Bronchial epithelial cell (primary cell): ENCODE data around the gene FCHSD1. TPM values are rescaled to one million over a fixed set of nuclear protein-coding genes. Genes with fewer than 3 reads are reported as not detected.

Experiments used
- DNase-seq: peaks from one replicate; pipeline ENCODE4 v3.0.0-alpha.2; 2010; ENCODE audit warnings: low read depth
- FAIRE-seq: peaks from 2 replicates; lab custom pipeline; 2011; peaks lifted over from hg19 to GRCh38; lab: Jason Lieb, UNC
- H3K27me3 ChIP-seq: 2 replicates; pipeline ENCODE4 v1.5.1; 2011; ENCODE audit warnings: low read length; ENCODE audit not compliant: control insufficient read depth, insufficient read depth
- H3K36me3 ChIP-seq: 2 replicates; pipeline ENCODE4 v1.5.1; 2011; ENCODE audit warnings: low read length; ENCODE audit not compliant: control insufficient read depth, insufficient read depth
- H3K4me3 ChIP-seq: 2 replicates; pipeline ENCODE4 v1.5.1; 2011; ENCODE audit warnings: mild to moderate bottlenecking, low read depth, low read length, control low read depth
- total RNA-seq: library from RNA; depleted of rRNA; stranded (reverse); fragments of >200 nt; gene quantifications from 2 replicates; pipeline ENCODE4 v1.2.1, GENCODE V29; 2014
- TF ChIP-seq, protein P1 (sequence below): IDR thresholded peaks from 2 replicates; pipeline ENCODE4 v1.5.1; 2011; ENCODE audit warnings: mild to moderate bottlenecking, moderate library complexity, low read length, control low read depth, inconsistent platforms; ENCODE audit not compliant: insufficient read depth, severe bottlenecking

FCHSD1 gene
- total RNA-seq, 1 donor from 2014 or later = 14.2 TPM

DNA sequence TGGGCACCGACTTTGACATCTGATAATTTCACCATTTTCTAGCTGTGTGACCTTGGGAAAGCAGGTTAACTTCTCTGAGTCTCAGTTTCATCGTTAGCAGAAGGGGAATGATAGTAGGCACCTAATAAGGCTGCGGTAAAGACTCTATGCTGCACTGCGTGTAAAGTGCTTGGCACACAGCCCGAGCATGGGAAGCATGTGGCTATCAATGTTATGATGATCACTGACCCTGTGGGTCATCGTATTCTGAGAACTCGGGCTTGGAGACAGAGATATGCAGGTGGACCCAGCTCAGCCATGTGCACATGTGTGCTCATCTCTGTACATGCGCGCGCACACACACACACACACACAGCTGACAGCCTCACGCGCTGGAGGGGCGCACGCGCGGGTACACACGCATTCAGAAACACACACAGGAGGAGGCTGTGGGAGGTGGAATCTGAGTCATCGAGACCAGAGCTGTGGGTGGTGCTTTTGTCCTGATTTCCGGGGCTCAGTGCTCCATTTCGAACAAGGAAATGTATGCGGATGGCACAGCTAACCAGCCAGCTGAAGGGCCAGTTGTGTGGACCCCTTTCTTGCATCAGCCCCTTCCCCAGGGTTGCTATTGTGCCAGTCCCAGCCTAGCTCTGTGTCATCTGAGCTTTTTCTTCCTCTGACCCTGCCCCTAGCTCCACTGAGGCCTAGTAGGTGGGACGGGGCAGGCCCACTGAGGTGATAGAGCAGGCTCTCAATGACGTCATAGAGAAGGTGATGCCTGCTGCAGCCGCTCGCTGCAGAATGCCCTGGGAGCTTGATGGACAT lies 41.9 kb upstream of the FCHSD1 start:
- FAIRE-seq (peak; percentile 13), DNase-seq (peak; percentile 58)
- Histone ChIP-seq H3K27me3 (peaks cover 2% of the 10 kb centered on the region), H3K36me3 (no peaks in the 10 kb centered on the region), H3K4me3 (no peak overlapping the region)
- TF ChIP-seq, protein P1, sequence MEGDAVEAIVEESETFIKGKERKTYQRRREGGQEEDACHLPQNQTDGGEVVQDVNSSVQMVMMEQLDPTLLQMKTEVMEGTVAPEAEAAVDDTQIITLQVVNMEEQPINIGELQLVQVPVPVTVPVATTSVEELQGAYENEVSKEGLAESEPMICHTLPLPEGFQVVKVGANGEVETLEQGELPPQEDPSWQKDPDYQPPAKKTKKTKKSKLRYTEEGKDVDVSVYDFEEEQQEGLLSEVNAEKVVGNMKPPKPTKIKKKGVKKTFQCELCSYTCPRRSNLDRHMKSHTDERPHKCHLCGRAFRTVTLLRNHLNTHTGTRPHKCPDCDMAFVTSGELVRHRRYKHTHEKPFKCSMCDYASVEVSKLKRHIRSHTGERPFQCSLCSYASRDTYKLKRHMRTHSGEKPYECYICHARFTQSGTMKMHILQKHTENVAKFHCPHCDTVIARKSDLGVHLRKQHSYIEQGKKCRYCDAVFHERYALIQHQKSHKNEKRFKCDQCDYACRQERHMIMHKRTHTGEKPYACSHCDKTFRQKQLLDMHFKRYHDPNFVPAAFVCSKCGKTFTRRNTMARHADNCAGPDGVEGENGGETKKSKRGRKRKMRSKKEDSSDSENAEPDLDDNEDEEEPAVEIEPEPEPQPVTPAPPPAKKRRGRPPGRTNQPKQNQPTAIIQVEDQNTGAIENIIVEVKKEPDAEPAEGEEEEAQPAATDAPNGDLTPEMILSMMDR = no peak

DNA sequence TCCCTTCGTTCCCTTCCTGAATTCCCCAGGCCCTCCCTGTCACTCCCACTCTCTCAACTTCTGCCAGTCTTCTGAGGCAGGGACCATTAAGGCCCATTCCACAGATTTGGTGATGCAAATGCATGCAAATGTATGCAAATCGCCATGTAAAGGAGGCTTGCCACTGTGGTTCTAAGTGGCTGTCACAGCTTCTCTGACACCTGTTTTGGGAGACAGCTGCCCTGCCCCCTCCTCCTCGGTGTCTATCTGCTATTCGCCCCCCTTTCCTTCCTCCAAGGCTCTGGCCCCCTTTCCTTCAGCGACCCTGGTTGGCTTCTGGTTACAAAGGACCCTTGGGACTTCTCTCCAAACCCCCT lies 41.3 kb upstream of the FCHSD1 start:
- Histone ChIP-seq H3K27me3 (peaks cover 2% of the 10 kb centered on the region), H3K4me3 (peak overlapping the region; percentile 21), H3K36me3 (no peaks in the 10 kb centered on the region)
- no peak for DNase-seq
- TF ChIP-seq, protein P1 = no peak
- FAIRE-seq = no peak

DNA sequence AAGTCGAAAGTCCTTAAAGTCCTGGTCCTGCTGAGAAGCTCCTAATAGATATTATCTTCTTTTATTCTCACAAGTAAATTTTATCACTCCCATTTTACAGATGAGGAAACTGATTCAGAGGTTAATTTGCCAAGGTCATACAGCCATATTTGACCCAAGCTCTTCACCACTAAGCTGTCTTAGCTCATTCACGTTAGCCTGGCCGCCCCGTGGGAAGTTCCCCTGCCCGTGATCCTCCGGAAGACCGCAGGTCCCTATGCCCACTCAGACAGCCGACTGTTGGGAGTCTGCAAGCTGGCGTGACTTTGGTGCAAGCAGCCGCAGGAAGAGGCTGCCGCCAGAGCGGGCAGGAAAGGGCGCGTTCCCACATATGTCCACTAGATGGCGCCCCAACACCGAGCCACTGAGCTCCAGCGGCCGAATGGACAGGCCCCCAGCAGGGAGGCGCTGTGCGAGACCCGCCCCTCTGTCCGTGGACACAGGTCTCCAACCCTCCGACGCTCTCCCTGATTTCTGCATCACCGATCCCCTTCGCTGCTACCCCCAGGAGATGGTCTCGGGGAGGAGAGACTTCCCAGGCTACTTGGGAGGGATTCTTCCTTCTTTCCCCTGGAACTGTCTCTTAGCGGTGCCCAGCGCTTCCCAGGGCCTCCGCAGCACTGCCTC lies 40.8 kb upstream of the FCHSD1 start:
- TF ChIP-seq, protein P1 = peak; percentile 99
- Histone ChIP-seq H3K36me3 (no peaks in the 10 kb centered on the region), H3K4me3 (peak overlapping the region; percentile 21), H3K27me3 (peaks cover 2% of the 10 kb centered on the region)
- FAIRE-seq (no peak), DNase-seq (peak; percentile 58)

DNA sequence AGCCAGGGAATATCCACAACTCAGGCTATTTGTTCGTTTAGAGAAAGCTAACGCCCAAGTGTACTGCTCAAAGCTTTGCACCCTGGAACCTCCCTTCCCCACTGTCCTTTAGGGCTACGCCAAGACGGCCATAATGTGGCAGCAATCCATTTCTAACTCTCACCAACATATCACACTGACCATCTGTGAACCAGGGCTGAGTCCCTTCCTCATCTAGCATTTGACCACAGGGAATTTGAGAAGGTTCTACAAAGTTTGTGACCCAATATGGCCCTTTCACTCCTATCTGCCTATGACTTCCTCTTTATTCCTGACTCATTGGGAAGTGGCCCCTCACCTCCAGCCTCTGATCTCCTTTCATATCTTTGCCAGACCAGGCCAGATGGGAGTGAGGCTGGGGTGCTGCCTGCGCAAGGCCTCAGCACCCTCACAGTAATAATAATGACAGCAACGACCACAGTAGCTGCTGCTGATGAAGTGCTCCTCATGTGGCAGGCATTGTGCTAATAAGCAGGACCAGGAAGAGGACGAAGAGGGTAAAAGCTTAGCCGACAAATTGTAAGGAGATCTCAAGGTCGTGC lies 40.2 kb upstream of the FCHSD1 start:
- Histone ChIP-seq H3K27me3 (peaks cover 2% of the 10 kb centered on the region), H3K36me3 (no peaks in the 10 kb centered on the region), H3K4me3 (no peak overlapping the region)
- DNase-seq (no peak), FAIRE-seq (no peak)
- TF ChIP-seq, protein P1 = no peak

DNA sequence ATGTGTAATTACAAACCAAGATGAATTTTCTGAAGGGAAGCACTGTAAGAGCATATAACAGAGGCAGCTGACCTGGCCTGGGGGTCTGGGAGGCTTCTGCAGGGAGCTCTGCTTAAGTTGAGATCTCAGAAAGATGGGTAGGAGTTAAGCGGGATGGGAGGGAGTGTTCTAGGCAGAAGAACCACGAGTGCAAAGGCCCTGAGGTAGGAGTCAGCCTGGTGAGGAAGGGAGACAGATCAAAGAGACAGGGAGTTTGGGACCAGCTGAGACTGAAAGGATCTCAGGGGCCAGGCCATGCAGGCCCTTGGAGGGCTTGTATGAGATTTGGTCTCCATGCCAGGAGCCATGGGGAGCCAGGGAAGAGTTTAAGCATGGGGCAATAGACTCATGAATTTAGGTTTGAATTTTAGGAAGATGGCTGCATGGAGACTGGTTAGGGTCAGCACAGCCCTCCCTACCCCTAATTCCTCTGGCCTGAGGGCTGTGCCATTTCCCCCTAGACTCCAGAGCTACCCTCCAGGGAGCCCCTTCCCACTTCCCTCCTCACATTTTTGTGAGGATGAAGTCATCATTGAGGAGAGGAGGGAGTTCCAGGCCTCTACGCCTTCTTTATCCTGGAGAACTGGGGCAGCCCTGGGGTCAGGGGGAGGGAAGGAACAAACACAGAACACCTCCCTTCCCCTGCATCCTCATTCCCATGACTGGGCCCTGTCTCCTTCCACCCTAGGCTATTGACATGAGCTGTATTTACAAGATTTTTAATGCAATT lies 35.6 kb upstream of the FCHSD1 start:
- no peaks in the 10 kb centered on the region for H3K36me3 ChIP-seq
- TF ChIP-seq, protein P1 = no peak
- FAIRE-seq (no peak), DNase-seq (no peak)
- H3K4me3 ChIP-seq = no peak overlapping the region
- peaks cover 2% of the 10 kb centered on the region for H3K27me3 ChIP-seq
